GM21515 (cell line): Measurements from ENCODE around the gene SLC22A31.

Source experiments
- ATAC-seq: cut with Tn5 transposase; IDR thresholded peaks from one replicate; pipeline ENCODE4 v1.9.1; 2021; ENCODE audit not compliant: unreplicated experiment

SLC22A31 gene

DNA sequence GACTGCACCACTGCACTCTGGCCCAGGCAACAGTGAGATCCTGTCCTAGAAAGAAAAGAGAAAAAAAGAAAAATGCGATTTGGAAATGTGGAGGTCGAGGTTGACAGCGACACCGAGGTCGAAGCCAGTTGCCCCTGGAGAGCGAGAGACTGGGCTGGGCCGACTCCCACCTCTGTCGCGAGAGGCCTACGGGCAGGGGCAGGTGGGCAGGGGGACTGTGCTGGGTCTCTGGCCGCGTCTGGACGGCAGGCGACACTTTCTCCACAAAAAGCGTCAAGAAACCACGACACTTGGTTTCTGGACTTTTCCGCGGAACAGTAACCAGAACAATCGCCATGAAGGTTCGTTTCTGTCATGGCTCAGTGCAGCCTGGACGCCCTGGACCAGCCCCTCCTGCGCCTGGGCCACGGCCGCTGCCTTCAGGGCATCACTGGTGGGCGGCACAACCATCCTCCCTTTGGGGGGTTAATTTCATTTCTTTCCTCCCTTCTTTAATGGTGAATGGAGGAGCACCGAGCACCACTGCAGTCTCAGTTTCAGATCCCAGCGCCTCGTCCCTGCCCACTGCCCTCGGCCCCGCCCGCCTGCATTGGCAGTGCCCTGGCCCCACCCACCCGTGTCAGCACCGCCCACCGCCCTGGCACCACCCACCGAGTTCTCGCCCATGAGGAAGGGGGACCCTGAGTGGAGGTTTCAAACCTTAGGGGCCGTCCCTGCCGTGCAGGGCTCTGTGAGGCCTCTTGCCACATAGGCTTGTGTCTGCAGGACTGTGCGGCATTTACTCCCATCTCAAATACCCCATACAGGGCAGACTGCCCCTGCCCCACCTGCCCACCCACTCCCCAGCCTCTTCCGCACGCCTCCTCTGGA is 47.3 kb downstream of the SLC22A31 start:
- ATAC-seq, result no peak

GRCh38 chr16:89150981-89151380 is 49.4 kb downstream of the SLC22A31 start:
- no peak for ATAC-seq

DNA sequence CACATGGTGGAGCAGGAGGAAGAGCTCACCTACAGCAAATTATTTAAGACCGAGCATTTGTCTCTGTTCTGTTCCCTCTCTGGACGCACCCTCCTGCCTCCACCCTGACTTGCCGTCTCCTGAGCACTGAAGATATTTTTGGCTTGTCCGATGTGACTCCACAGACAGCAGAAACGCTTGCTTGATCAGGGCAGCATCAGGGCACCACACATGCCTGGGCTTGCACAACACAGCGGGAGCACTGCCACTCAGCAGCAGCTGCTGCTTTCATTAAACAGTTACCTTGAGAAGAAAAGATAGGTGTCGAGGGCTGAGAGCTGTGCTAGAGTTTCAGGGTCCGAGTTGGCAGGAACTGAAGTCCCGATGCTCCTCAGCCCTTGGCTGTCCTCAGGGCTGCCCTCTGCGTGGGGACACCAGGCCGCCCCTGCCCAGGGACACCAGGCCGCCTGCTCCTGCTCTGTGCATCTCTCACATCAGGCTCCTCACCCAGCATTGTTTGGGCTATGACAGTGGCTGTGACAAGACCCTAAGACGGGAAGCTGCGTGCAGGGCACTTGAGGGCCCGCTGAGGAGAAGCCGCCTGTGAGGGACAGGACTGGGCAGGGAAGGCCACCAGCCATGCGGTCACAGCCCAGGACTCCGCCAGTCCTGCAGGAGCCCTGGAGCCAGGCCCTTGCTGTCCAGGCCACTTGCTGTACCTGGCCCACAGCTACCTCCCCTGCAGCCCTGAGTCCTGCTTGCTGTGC is 50.1 kb downstream of the SLC22A31 start:
- no peak for ATAC-seq

DNA sequence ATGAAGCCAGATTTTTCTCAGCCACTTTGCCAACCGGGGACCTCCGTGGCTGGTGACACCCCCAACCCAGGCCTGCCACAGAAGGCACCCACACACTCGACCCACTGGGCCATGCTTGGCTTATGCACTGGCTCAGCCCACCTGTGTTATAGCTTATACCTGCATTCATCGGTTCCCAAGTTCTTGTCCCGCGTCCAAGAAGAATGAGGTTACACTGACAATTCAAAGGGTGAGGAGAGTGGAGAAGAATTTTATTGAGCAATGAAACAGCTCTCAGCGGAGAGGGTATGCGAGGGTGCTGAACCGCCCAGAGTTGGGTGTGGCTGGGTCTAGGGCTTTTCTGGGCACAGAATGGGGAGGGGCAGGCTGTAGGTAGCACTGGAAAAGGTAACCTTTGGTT is 51.0 kb downstream of the SLC22A31 start:
- ATAC-seq, result no peak

DNA sequence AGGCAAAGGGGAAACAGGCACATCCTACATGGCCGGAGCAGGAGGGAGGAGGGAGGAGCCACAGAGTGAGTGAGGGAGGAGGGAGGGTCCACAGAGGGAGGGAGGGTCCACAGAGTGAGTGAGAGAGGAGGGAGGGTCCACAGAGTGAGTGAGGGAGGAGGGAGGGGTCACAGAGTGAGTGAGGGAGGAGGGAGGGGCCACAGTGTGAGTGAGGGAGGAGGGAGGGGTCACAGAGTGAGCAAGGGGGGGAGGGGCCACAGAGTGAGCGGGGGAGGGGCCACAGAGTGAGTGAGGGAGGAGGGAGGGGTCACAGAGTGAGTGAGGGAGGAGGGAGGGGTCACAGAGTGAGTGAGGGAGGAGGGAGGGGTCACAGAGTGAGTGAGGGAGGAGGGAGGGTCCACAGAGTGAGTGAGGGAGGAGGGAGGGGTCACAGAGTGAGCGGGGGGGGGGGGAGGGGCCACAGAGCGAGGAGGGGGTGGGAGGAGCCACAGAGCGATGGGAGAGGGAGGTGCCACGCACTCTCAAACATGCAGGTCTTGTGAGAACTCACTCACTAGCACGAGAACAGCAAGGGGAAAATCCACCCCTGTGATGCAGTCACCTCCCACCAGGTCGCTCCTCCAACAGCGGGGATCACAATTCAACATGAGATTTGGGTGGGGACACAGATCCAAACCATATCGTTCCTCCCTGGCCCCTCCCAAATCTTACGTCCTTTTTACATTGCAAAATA is 53.1 kb downstream of the SLC22A31 start:
- ATAC-seq, result no peak

GRCh38 chr16:89146211-89147005 is 53.9 kb downstream of the SLC22A31 start:
- no peak for ATAC-seq
